Bronchial epithelial cell (primary cell): Measurements from ENCODE around the gene FHIT. TPM values are rescaled to one million over a fixed set of nuclear protein-coding genes. Genes with fewer than 3 reads are reported as not detected.

Experiments
- DNase-seq: peaks from one replicate; pipeline ENCODE4 v3.0.0-alpha.2; 2010; ENCODE audit warnings: low read depth
- FAIRE-seq: peaks from 2 replicates; lab custom pipeline; 2011; peaks lifted over from hg19 to GRCh38; lab: Jason Lieb, UNC
- H3K27me3 ChIP-seq: 2 replicates; pipeline ENCODE4 v1.5.1; 2011; ENCODE audit warnings: low read length; ENCODE audit not compliant: control insufficient read depth, insufficient read depth
- H3K36me3 ChIP-seq: 2 replicates; pipeline ENCODE4 v1.5.1; 2011; ENCODE audit warnings: low read length; ENCODE audit not compliant: control insufficient read depth, insufficient read depth
- H3K4me3 ChIP-seq: 2 replicates; pipeline ENCODE4 v1.5.1; 2011; ENCODE audit warnings: mild to moderate bottlenecking, low read depth, low read length, control low read depth
- total RNA-seq: library from RNA; depleted of rRNA; stranded (reverse); fragments of >200 nt; gene quantifications from 2 replicates; pipeline ENCODE4 v1.2.1, GENCODE V29; 2014
- TF ChIP-seq, protein P1 (sequence below): IDR thresholded peaks from 2 replicates; pipeline ENCODE4 v1.5.1; 2011; ENCODE audit warnings: mild to moderate bottlenecking, moderate library complexity, low read length, control low read depth, inconsistent platforms; ENCODE audit not compliant: insufficient read depth, severe bottlenecking

The FHIT gene
- total RNA-seq, 1 donor from 2014 or later = 1.6 TPM

DNA sequence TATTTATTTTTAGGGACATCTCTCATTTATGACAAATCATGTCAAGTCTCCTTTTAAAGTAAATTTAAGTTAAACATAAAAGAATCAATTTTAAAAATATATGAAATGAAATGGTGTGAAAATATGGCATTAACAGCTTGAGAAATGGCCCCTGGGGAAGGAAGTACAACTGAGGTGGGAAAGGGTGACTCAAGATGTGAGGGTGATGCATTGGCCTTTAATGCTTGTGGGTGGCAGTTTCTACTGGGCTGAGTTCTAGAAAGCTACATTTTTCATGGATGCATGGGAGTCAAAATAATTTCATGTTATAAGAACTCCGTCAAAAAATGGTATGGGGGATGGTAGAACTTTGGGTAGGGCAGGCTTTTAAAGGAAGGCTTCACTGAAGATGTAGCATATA is 1492.6 kb downstream of the FHIT start:
- Histone ChIP-seq H3K36me3 (no peaks in the 10 kb centered on the region), H3K27me3 (peaks cover 3% of the 10 kb centered on the region), H3K4me3 (no peak overlapping the region)
- TF ChIP-seq, protein P1, sequence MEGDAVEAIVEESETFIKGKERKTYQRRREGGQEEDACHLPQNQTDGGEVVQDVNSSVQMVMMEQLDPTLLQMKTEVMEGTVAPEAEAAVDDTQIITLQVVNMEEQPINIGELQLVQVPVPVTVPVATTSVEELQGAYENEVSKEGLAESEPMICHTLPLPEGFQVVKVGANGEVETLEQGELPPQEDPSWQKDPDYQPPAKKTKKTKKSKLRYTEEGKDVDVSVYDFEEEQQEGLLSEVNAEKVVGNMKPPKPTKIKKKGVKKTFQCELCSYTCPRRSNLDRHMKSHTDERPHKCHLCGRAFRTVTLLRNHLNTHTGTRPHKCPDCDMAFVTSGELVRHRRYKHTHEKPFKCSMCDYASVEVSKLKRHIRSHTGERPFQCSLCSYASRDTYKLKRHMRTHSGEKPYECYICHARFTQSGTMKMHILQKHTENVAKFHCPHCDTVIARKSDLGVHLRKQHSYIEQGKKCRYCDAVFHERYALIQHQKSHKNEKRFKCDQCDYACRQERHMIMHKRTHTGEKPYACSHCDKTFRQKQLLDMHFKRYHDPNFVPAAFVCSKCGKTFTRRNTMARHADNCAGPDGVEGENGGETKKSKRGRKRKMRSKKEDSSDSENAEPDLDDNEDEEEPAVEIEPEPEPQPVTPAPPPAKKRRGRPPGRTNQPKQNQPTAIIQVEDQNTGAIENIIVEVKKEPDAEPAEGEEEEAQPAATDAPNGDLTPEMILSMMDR = no peak
- DNase-seq (peak; percentile 21), FAIRE-seq (no peak)

DNA sequence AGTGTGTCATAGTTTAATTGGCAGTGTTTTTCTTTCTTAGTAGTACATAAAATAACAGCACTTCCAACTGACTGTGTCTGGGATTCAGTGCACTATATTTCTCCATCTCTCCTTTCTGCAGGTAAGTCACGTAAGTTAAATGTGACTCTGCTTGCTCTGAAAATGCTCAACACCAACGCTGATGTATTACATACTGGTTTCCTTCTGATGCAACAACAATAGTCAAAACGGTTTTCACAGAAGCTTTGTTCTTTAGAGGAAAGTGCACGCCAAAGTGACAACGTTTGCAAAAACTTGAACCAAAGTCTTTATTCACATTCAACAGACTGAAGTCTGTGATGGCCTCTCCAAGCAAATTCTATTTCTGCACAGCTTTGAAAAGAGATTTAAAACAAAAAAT is 1494.3 kb downstream of the FHIT start:
- Histone ChIP-seq H3K36me3 (no peaks in the 10 kb centered on the region), H3K27me3 (no peaks in the 10 kb centered on the region), H3K4me3 (no peak overlapping the region)
- DNase-seq = no peak
- TF ChIP-seq, protein P1 = no peak
- FAIRE-seq = no peak

DNA sequence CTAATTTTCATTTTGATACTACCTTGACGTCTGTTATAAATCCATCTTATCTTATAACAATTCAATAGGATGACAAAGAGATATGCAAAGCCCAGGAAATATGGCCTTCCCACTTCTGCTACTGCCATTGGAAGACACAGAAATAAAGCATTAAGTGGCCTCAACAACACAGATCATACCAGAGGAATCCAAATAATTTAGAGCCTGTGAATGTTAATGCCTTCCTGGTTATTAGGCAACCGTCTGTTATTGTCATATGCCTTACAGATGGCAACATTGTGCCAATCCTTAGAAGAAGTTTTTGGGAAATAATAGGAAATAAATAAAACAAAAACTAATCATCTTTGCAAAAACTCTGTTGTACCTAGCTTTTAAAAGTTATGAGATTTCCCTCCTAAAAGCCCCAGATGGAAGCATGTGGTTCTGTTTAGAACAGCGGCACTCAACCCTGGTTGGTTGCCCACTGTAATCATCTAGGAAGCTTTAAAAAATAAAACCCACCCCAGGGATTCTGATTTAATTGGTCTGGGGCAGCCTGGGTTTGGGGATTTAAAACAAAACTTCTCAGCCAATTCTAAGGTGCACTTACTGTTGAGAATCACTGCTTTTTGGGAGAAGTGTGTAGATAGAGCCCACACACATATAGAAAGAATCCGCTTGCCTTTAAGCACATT is 1496.7 kb downstream of the FHIT start:
- Histone ChIP-seq H3K27me3 (no peaks in the 10 kb centered on the region), H3K4me3 (no peak overlapping the region), H3K36me3 (no peaks in the 10 kb centered on the region)
- TF ChIP-seq, protein P1 = no peak
- DNase-seq (no peak), FAIRE-seq (no peak)

DNA sequence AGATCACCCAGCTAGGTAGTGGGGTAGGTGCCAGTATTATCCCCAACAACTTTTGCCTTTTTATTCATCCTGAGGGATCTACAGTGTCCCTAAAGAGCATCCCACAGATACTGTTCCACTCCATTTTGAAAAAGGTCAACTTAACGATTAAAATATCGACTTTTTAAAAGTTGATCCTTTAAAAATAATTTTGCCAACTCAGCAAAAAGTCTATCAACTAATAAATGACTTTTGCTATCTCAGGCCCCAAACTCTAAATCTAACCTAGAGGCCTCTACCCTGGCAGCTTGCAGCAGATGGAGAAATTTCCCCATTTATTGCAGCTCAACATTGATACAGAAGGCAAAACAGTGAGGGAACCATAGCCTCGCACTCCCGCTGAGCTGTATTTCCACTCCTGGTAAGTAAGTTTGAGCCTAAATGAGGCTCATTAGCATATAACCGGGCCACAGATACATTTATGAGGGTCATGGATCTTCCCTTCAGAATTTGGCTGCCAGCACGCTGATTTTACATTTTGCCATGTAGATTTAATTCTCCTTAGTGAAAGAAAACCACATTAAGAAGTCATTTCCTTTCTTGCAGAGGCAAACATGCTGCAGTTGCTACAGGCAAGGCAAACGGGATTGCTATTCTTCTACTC is 1497.3 kb downstream of the FHIT start:
- Histone ChIP-seq H3K27me3 (no peaks in the 10 kb centered on the region), H3K36me3 (no peaks in the 10 kb centered on the region), H3K4me3 (no peak overlapping the region)
- DNase-seq = no peak
- TF ChIP-seq, protein P1 = no peak
- FAIRE-seq = no peak

DNA sequence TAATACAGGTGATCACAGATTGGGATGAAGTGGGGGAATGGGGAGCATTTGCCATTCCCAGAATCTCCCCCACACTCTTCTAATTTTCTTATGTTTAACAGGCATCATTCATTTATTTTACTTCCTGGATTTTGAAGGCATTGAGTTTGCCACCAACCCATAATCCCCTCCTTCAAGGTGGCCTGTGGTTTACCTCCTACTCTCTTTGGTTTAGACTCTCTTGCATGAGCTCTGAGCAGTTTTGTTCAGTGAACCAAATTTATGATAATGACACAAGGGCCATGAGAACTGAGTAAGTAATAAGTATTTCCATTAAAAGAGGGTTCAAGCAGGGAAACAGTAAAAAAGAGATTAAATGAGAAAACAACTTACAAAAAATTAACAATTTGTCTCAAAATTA is 1498.3 kb downstream of the FHIT start:
- TF ChIP-seq, protein P1 = no peak
- Histone ChIP-seq H3K27me3 (no peaks in the 10 kb centered on the region), H3K36me3 (no peaks in the 10 kb centered on the region), H3K4me3 (no peak overlapping the region)
- FAIRE-seq = no peak
- no peak for DNase-seq
